ENCODE data around the gene SYNC. TPM values are rescaled to one million over a fixed set of nuclear protein-coding genes. Genes with fewer than 3 reads are reported as not detected.

The SYNC gene
- total and polyA plus RNA-seq, 9 of the 15 experiments (the other 6 are each of a cell fraction or from before 2014, with no cell fraction given), result 0.49 to 1.1 (median 0.87) TPM

GRCh38 chr1:32725615-32725982 is 23.0 kb upstream of the SYNC start:
- no peaks in the 10 kb centered on the region for H3K36me3 ChIP-seq (ENCODE audit: control insufficient read depth, insufficient read depth, low read length)
- no peaks in the 10 kb centered on the region for H3K9me1 ChIP-seq (ENCODE audit: control insufficient read depth, insufficient read depth, low read length)
- H3K27me3 ChIP-seq (ENCODE audit: control insufficient read depth in 2 of 2, insufficient read depth in 2 of 2, low read length in 2 of 2), result no peaks in the 10 kb centered on the region
- H4K20me1 ChIP-seq (replicated peaks; ENCODE audit: control insufficient read depth, insufficient read depth, low read length), result no peaks in the 10 kb centered on the region
- H2AFZ ChIP-seq (ENCODE audit: low read depth, low read length), result peak overlapping the region; percentile 86
- H3K4me3 ChIP-seq, result no peak overlapping the region
- H3K27ac ChIP-seq (ENCODE audit: extremely low read depth, low read depth, low read length), result peak overlapping the region; percentile 77
- FAIRE-seq (no peak), ATAC-seq (no peak), DNase-seq (ENCODE audit: extremely low read depth in 1 of 4, low spot score in 3 of 4) (no peak)
- in situ Hi-C loops (cut with MboI) (no loop called here), intact Hi-C loops (cut with micrococcal nuclease) (no loop called here)
- H3K79me2 ChIP-seq (ENCODE audit: control insufficient read depth, insufficient read depth, low read length), result no peaks in the 10 kb centered on the region
- ChIA-PET CTCF (ENCODE audit: low intra/inter-chr PET ratio) (no interaction called here), POLR2A (interaction anchor here (1.0 to 1.6 kb wide), 3 partner anchors 9 to 14 kb away, joined by 3 to 10 read pairs (median 5); no protein-coding TSS in a partner anchor)
- no TSS peak for BruUV-seq (replicated peaks)
- H3K9me3 ChIP-seq (replicated peaks; ENCODE audit: control insufficient read depth, insufficient read depth, low read depth, low read length), result no peaks in the 10 kb centered on the region
- WGBS (ENCODE audit: insufficient coverage, low coverage, missing lambda C conversion rate), result 63% methylated on average over 3 of the region's 3 CpGs
- H3K9ac ChIP-seq (ENCODE audit: insufficient read depth in 1 of 2, low read depth in 2 of 2, low read length in 2 of 2), result peak overlapping the region; percentile 50 to 69; a peak in 3 of 4 replicates
- H3K4me1 ChIP-seq (replicated peaks in 1 of 2; ENCODE audit: control insufficient read depth in 2 of 2, insufficient read depth in 2 of 2, low read length in 2 of 2), result peaks cover 33 to 43% of the 10 kb centered on the region in 2 experiments
- H3K4me2 ChIP-seq (ENCODE audit: insufficient read depth, low read length), result peak overlapping the region; percentile 83
- no peak for TF ChIP-seq CREBBP (IDR thresholded peaks at IDR 0.05; ENCODE audit: low read depth, low read length)
- TF ChIP-seq, protein P1, sequence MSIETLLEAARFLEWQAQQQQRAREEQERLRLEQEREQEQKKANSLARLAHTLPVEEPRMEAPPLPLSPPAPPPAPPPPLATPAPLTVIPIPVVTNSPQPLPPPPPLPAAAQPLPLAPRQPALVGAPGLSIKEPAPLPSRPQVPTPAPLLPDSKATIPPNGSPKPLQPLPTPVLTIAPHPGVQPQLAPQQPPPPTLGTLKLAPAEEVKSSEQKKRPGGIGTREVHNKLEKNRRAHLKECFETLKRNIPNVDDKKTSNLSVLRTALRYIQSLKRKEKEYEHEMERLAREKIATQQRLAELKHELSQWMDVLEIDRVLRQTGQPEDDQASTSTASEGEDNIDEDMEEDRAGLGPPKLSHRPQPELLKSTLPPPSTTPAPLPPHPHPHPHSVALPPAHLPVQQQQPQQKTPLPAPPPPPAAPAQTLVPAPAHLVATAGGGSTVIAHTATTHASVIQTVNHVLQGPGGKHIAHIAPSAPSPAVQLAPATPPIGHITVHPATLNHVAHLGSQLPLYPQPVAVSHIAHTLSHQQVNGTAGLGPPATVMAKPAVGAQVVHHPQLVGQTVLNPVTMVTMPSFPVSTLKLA (conservative IDR thresholded peaks at IDR 0.05), result no peak
- TF ChIP-seq, protein P2, sequence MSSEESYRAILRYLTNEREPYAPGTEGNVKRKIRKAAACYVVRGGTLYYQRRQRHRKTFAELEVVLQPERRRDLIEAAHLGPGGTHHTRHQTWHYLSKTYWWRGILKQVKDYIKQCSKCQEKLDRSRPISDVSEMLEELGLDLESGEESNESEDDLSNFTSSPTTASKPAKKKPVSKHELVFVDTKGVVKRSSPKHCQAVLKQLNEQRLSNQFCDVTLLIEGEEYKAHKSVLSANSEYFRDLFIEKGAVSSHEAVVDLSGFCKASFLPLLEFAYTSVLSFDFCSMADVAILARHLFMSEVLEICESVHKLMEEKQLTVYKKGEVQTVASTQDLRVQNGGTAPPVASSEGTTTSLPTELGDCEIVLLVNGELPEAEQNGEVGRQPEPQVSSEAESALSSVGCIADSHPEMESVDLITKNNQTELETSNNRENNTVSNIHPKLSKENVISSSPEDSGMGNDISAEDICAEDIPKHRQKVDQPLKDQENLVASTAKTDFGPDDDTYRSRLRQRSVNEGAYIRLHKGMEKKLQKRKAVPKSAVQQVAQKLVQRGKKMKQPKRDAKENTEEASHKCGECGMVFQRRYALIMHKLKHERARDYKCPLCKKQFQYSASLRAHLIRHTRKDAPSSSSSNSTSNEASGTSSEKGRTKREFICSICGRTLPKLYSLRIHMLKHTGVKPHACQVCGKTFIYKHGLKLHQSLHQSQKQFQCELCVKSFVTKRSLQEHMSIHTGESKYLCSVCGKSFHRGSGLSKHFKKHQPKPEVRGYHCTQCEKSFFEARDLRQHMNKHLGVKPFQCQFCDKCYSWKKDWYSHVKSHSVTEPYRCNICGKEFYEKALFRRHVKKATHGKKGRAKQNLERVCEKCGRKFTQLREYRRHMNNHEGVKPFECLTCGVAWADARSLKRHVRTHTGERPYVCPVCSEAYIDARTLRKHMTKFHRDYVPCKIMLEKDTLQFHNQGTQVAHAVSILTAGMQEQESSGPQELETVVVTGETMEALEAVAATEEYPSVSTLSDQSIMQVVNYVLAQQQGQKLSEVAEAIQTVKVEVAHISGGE (CRISPR knock-in tag; IDR thresholded peaks at IDR 0.05), result no peak
- TF ChIP-seq, protein P3, sequence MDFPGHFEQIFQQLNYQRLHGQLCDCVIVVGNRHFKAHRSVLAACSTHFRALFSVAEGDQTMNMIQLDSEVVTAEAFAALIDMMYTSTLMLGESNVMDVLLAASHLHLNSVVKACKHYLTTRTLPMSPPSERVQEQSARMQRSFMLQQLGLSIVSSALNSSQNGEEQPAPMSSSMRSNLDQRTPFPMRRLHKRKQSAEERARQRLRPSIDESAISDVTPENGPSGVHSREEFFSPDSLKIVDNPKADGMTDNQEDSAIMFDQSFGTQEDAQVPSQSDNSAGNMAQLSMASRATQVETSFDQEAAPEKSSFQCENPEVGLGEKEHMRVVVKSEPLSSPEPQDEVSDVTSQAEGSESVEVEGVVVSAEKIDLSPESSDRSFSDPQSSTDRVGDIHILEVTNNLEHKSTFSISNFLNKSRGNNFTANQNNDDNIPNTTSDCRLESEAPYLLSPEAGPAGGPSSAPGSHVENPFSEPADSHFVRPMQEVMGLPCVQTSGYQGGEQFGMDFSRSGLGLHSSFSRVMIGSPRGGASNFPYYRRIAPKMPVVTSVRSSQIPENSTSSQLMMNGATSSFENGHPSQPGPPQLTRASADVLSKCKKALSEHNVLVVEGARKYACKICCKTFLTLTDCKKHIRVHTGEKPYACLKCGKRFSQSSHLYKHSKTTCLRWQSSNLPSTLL (IDR thresholded peaks at IDR 0.05), result peak; percentile 52; the same call in 1 of the 2 replicates
- no peak for TF ChIP-seq ZNF79 (CRISPR knock-in tag; IDR thresholded peaks at IDR 0.05; ENCODE audit: low read depth)
- TF ChIP-seq RFX1 (IDR thresholded peaks at IDR 0.05), result no peak
- peak in 1 of 2 experiments; percentile 23 for TF ChIP-seq AFF1 (IDR thresholded peaks at IDR 0.05; ENCODE audit: low read depth in 1 of 2, partially characterized antibody in 2 of 2)
- TF ChIP-seq ZNF77 (CRISPR knock-in tag; IDR thresholded peaks at IDR 0.05), result no peak

All from K562 (cell line).